Testis (tissue), 2 donors: ENCODE data around the gene LYRM4.

Experiments
- POLR2A ChIP-seq: fragments of 450-650 bp; IDR thresholded peaks from one replicate; pipeline ENCODE4 v1.6.1; 2017; ENCODE audit warnings: antibody characterized with exemption, mild to moderate bottlenecking, moderate library complexity
- TF ChIP-seq, protein P1 (sequence below), 3 experiments: fragments of 450-650 bp in 2 of 3; fragments of 200-600 bp in 1 of 3; sonication (generic) in 1 of 3; IDR thresholded peaks; one replicate each; pipeline ENCODE4 v1.5.1; 2016 to 2019; ENCODE audit warnings: antibody characterized with exemption in 3 of 3, mild to moderate bottlenecking in 2 of 3, moderate library complexity in 1 of 3

DNA sequence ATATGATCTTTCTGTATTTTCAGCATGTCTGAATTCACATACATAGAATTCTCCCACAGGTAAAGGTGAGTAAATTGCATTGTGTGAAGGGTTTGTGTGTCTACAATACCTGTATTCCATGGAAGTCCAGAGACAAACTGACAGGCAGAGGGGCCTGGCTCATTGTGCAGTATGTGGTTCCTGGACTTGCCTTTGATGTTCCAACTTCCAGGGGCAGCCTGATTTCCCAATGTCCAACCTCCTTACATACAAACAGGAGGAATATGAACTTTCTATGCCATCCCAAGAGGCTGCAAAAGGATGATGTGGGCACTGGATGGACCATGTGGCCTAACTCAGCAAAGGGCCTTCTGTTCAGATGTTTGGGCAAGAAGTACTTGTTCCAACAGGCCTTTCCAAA is 58.5 kb downstream of the LYRM4 start:
- TF ChIP-seq, protein P1, sequence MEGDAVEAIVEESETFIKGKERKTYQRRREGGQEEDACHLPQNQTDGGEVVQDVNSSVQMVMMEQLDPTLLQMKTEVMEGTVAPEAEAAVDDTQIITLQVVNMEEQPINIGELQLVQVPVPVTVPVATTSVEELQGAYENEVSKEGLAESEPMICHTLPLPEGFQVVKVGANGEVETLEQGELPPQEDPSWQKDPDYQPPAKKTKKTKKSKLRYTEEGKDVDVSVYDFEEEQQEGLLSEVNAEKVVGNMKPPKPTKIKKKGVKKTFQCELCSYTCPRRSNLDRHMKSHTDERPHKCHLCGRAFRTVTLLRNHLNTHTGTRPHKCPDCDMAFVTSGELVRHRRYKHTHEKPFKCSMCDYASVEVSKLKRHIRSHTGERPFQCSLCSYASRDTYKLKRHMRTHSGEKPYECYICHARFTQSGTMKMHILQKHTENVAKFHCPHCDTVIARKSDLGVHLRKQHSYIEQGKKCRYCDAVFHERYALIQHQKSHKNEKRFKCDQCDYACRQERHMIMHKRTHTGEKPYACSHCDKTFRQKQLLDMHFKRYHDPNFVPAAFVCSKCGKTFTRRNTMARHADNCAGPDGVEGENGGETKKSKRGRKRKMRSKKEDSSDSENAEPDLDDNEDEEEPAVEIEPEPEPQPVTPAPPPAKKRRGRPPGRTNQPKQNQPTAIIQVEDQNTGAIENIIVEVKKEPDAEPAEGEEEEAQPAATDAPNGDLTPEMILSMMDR (IDR thresholded peaks at IDR 0.05) = no peak
- no peak for TF ChIP-seq POLR2A
